ENCODE measurements around the gene OXTR. TPM values are rescaled to one million over a fixed set of nuclear protein-coding genes. Genes with fewer than 3 reads are reported as not detected.

OXTR gene
- total RNA-seq, 1 experiment from 2014 or later: 0.63 TPM

DNA sequence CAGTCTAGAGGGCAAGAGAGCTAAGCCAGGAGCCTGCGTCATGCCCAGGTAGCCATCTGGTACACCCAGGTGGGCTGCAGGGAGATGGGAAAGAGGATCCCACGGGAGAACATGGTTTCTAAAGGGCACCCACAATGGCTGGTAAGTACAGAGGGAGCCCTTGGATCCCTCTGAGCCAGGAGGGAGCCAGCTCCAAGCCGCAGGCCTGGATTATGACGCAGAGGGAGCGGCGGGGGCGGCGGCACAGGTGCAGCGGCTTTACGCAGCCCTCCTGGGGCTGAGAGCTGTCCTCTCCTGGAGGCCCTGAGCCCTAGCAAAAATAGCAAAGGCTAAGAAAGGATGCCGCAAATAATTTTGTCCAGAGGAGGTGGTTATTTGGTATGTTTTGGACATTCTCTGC lies 33.0 kb downstream of the OXTR start:
- Mint-ChIP-seq H3K4me1 (ENCODE audit: insufficient read depth, unreplicated experiment) (peaks cover 33% of the 10 kb centered on the region), H3K4me3 (ENCODE audit: unreplicated experiment) (no peak overlapping the region), H3K36me3 (ENCODE audit: insufficient read depth, unreplicated experiment) (peaks cover 19% of the 10 kb centered on the region), H3K9me3 (ENCODE audit: unreplicated experiment) (no peaks in the 10 kb centered on the region), H3K27ac (ENCODE audit: low read depth, unreplicated experiment) (peak overlapping the region; percentile 66), H3K27me3 (ENCODE audit: insufficient read depth, unreplicated experiment) (no peaks in the 10 kb centered on the region)
- TF ChIP-seq CTCF (IDR thresholded peaks at IDR 0.05; ENCODE audit: unreplicated experiment): no peak
- intact Hi-C loops (cut with micrococcal nuclease): no loop called here
- POLR2A ChIA-PET: no interaction called here
- CTCF ChIA-PET: no interaction called here
- no TSS peak for BruUV-seq (replicated peaks)
- no peak for DNase-seq (ENCODE audit: unreplicated experiment)

DNA sequence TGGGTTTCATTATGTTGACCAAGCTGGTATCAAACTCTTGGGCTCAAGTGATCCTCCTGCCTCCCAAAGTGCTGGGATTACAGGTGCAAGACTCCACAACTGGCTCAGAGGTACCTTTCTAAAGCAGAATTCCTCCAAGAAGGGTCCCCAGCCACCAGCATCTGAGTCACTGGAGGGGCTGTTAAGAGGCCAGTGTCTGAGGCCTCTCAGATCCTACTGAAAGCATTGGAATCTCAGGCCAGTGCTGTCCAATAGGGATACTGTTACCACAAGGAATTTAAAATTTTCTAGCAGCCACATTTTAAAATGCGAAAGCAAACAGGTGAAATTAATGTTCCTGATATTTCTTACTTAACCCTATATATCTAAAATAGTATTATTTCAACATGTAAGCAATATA lies 34.5 kb downstream of the OXTR start:
- no peak overlapping the region for H3K4me3 Mint-ChIP-seq (ENCODE audit: unreplicated experiment)
- POLR2A ChIA-PET: interaction anchor here (0.7 kb wide), 1 partner anchor 10 kb away, joined by 6 read pairs; no protein-coding TSS in a partner anchor
- H3K27me3 Mint-ChIP-seq (ENCODE audit: insufficient read depth, unreplicated experiment): no peaks in the 10 kb centered on the region
- no peak for DNase-seq (ENCODE audit: unreplicated experiment)
- H3K9me3 Mint-ChIP-seq (ENCODE audit: unreplicated experiment): no peaks in the 10 kb centered on the region
- intact Hi-C loops (cut with micrococcal nuclease): no loop called here
- CTCF ChIA-PET: no interaction called here
- no peak overlapping the region for H3K27ac Mint-ChIP-seq (ENCODE audit: low read depth, unreplicated experiment)
- H3K4me1 Mint-ChIP-seq (ENCODE audit: insufficient read depth, unreplicated experiment): peaks cover 21% of the 10 kb centered on the region
- H3K36me3 Mint-ChIP-seq (ENCODE audit: insufficient read depth, unreplicated experiment): peaks cover 13% of the 10 kb centered on the region
- no peak for TF ChIP-seq CTCF (IDR thresholded peaks at IDR 0.05; ENCODE audit: unreplicated experiment)
- BruUV-seq (replicated peaks): no TSS peak

- peaks cover 12% of the 10 kb centered on the region for H3K36me3 Mint-ChIP-seq (ENCODE audit: insufficient read depth, unreplicated experiment)
- POLR2A ChIA-PET: interaction anchor here (0.7 kb wide), 1 partner anchor 10 kb away, joined by 6 read pairs; no protein-coding TSS in a partner anchor
- H3K4me1 Mint-ChIP-seq (ENCODE audit: insufficient read depth, unreplicated experiment): peaks cover 15% of the 10 kb centered on the region
- no TSS peak for BruUV-seq (replicated peaks)
- no peak for DNase-seq (ENCODE audit: unreplicated experiment)
- TF ChIP-seq CTCF (IDR thresholded peaks at IDR 0.05; ENCODE audit: unreplicated experiment): no peak
- H3K27ac Mint-ChIP-seq (ENCODE audit: low read depth, unreplicated experiment): no peak overlapping the region
- CTCF ChIA-PET: no interaction called here
- no peak overlapping the region for H3K4me3 Mint-ChIP-seq (ENCODE audit: unreplicated experiment)
- no peaks in the 10 kb centered on the region for H3K9me3 Mint-ChIP-seq (ENCODE audit: unreplicated experiment)
- intact Hi-C loops (cut with micrococcal nuclease): no loop called here
- no peaks in the 10 kb centered on the region for H3K27me3 Mint-ChIP-seq (ENCODE audit: insufficient read depth, unreplicated experiment)
Measured at GRCh38 chr3:8734137-8734878, 35.1 kb downstream of the OXTR start.

GRCh38 chr3:8733332-8734094 lies 35.9 kb downstream of the OXTR start, which contains the start of gene CAV3:
Gene CAV3, plus strand, starts transcription at chr3:8733802. Its CDS starts 75 bp downstream, at chr3:8733877.
- Mint-ChIP-seq H3K4me1 (ENCODE audit: insufficient read depth, unreplicated experiment) (peaks cover 12% of the 10 kb centered on the region), H3K27ac (ENCODE audit: low read depth, unreplicated experiment) (peak within 1 kb of the TSS; percentile 64), H3K27me3 (ENCODE audit: insufficient read depth, unreplicated experiment) (no peaks in the 10 kb centered on the region), H3K36me3 (ENCODE audit: insufficient read depth, unreplicated experiment) (peaks cover 11% of the 10 kb centered on the region), H3K9me3 (ENCODE audit: unreplicated experiment) (no peaks in the 10 kb centered on the region), H3K4me3 (ENCODE audit: unreplicated experiment) (no peak within 1 kb of the TSS)
- intact Hi-C loops (cut with micrococcal nuclease): no loop called here
- no peak for TF ChIP-seq CTCF (IDR thresholded peaks at IDR 0.05; ENCODE audit: unreplicated experiment)
- ChIA-PET POLR2A (no interaction called here), CTCF (no interaction called here)
- no TSS peak for BruUV-seq (replicated peaks)
- DNase-seq (ENCODE audit: unreplicated experiment): no peak
